GM21360 (cell line): ENCODE data around the gene SCAND1.

Experiments used
- ATAC-seq: cut with Tn5 transposase; IDR thresholded peaks from one replicate; pipeline ENCODE4 v1.9.1; 2021; ENCODE audit warnings: mild to moderate bottlenecking, moderate library complexity; ENCODE audit not compliant: unreplicated experiment

Gene SCAND1

GRCh38 chr20:35908007-35908406, 46.3 kb downstream of the SCAND1 start:
- ATAC-seq = no peak

DNA sequence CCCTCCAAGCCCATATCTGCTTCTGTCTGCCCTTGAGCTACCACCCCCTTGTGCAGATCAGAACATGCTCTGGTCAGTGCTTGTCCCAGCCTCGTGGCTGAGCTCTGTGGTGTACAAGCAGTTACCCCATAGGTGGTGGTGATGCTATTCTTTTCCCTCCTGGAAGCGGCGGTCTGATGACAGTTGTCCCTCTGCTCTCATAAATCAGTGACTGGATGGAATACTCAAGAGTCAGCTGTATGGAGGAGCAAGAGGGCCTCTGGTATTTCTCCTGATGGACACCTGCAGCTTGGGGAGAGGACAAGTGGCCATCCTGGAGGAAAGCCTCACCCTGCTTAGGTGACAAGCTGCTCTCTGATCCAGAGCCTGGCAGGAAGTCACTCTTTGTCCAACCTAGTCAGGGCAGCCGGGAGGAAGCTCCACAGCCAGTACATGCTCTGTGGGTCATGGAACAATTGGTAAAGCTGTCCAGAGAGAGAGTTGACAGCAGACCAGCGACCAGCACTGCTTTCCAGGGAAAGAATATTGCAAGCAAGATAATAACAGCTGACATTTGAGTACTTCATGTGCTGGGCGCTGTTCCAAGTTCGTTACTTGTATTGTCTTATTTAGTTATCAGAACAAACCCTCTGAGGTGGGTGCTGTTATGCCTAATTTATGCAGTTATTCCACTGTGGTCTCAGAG, 47.1 kb downstream of the SCAND1 start:
- no peak for ATAC-seq

- no peak for ATAC-seq
Measured at GRCh38 chr20:35904982-35905663, 49.2 kb downstream of the SCAND1 start.

- ATAC-seq = no peak
Measured at GRCh38 chr20:35903843-35904242, 50.5 kb downstream of the SCAND1 start.
